Measurements from ENCODE around the gene C1QBP. TPM values are rescaled to one million over a fixed set of nuclear protein-coding genes. Genes with fewer than 3 reads are reported as not detected.

C1QBP gene
- 125 TPM for polyA plus RNA-seq (2013, experiment 1 of 2)
- polyA plus RNA-seq (2013, experiment 2 of 2), result 124 TPM

GRCh38 chr17:5438716-5439445 lies at the start of gene C1QBP:
Gene C1QBP, minus strand, starts transcription at chr17:5439155. Its CDS starts 82 bp downstream, at chr17:5439073.
- no peak within 1 kb of the TSS for H3K14ac ChIP-seq (ENCODE audit: low read length)
- H3K23ac ChIP-seq (ENCODE audit: low read depth, low read length, poor library complexity), result peak within 1 kb of the TSS; percentile 94
- H2BK15ac ChIP-seq (ENCODE audit: low read length), result no peak within 1 kb of the TSS
- peaks cover 1 to 8% of the 10 kb centered on the region in 2 donors for H3K4me1 ChIP-seq (ENCODE audit: control insufficient read depth in 2 of 2, insufficient read depth in 1 of 2, low read depth in 1 of 2, low read length in 2 of 2)
- peak within 1 kb of the TSS; percentile 33 for H2AK5ac ChIP-seq (ENCODE audit: low read depth, low read length)
- H3K79me1 ChIP-seq (ENCODE audit: low read depth, low read length), result peaks cover 3% of the 10 kb centered on the region
- no CpG with 5 or more reads among the region's 75 CpGs for WGBS, 2 donors (ENCODE audit: extremely low coverage in 2 of 2, insufficient read length in 2 of 2, insufficient replicate concordance in 1 of 2)
- no peak within 1 kb of the TSS for H2BK12ac ChIP-seq (ENCODE audit: low read length)
- H3K36me3 ChIP-seq (replicated peaks in 1 of 2; ENCODE audit: control insufficient read depth in 2 of 2, insufficient read depth in 2 of 2, low read length in 2 of 2), result peaks cover 28 to 77% of the 10 kb centered on the region in 2 donors
- no peaks in the 10 kb centered on the region for H3K27me3 ChIP-seq (ENCODE audit: control insufficient read depth in 3 of 3, insufficient read depth in 3 of 3, low read depth in 1 of 3, low read length in 3 of 3)
- H3K18ac ChIP-seq (ENCODE audit: low read length), result peak within 1 kb of the TSS; percentile 97
- H4K91ac ChIP-seq (ENCODE audit: low read depth, low read length, poor library complexity), result no peak within 1 kb of the TSS
- H2BK120ac ChIP-seq (ENCODE audit: low read depth, low read length), result no peak within 1 kb of the TSS
- peak; percentile 93 for DNase-seq (ENCODE audit: low spot score)
- H2BK5ac ChIP-seq (ENCODE audit: low read length), result no peak within 1 kb of the TSS
- no peaks in the 10 kb centered on the region for H3K9me3 ChIP-seq (replicated peaks in 1 of 2; ENCODE audit: control insufficient read depth in 2 of 2, insufficient read depth in 1 of 2, low read depth in 1 of 2, low read length in 2 of 2)
- no peak within 1 kb of the TSS for H3K4ac ChIP-seq (ENCODE audit: low read length)
- peak within 1 kb of the TSS; percentile 91 to 99 for H3K4me3 ChIP-seq (ENCODE audit: low read length in 2 of 2)
- H3K9ac ChIP-seq (ENCODE audit: low read depth, low read length, poor library complexity), result peak within 1 kb of the TSS; percentile 98
- peak within 1 kb of the TSS; percentile 78 for H4K8ac ChIP-seq (ENCODE audit: low read depth, low read length)
- H3K4me2 ChIP-seq (ENCODE audit: insufficient read depth, low read length, poor library complexity, severe bottlenecking), result peak within 1 kb of the TSS; percentile 68
- peak within 1 kb of the TSS; percentile 49 for H3K27ac ChIP-seq (replicated peaks; ENCODE audit: low read length)
- peak within 1 kb of the TSS; percentile 89 for H2AFZ ChIP-seq (ENCODE audit: low read length)

- peaks cover 3 to 21% of the 10 kb centered on the region in 2 donors for H3K9me3 ChIP-seq (replicated peaks in 1 of 2; ENCODE audit: control insufficient read depth in 2 of 2, insufficient read depth in 1 of 2, low read depth in 1 of 2, low read length in 2 of 2)
- H3K4me1 ChIP-seq (ENCODE audit: control insufficient read depth in 2 of 2, insufficient read depth in 1 of 2, low read depth in 1 of 2, low read length in 2 of 2), result peaks cover 3 to 6% of the 10 kb centered on the region in 2 donors
- no CpG with 5 or more reads among the region's 8 CpGs for WGBS, 2 donors (ENCODE audit: extremely low coverage in 2 of 2, insufficient read length in 2 of 2, insufficient replicate concordance in 1 of 2)
- DNase-seq (ENCODE audit: low spot score), result no peak
- H3K18ac ChIP-seq (ENCODE audit: low read length), result no peak overlapping the region
- no peak overlapping the region for H3K4ac ChIP-seq (ENCODE audit: low read length)
- H2AFZ ChIP-seq (ENCODE audit: low read length), result no peak overlapping the region
- no peak overlapping the region for H2BK5ac ChIP-seq (ENCODE audit: low read length)
- no peak overlapping the region for H4K8ac ChIP-seq (ENCODE audit: low read depth, low read length)
- no peak overlapping the region for H2BK12ac ChIP-seq (ENCODE audit: low read length)
- H3K36me3 ChIP-seq (replicated peaks in 1 of 2; ENCODE audit: control insufficient read depth in 2 of 2, insufficient read depth in 2 of 2, low read length in 2 of 2), result peaks cover 12 to 58% of the 10 kb centered on the region in 2 donors
- no peak overlapping the region for H3K4me3 ChIP-seq (ENCODE audit: low read length in 2 of 2)
- no peak overlapping the region for H2BK120ac ChIP-seq (ENCODE audit: low read depth, low read length)
- H2BK15ac ChIP-seq (ENCODE audit: low read length), result no peak overlapping the region
- no peak overlapping the region for H3K9ac ChIP-seq (ENCODE audit: low read depth, low read length, poor library complexity)
- no peak overlapping the region for H3K14ac ChIP-seq (ENCODE audit: low read length)
- no peaks in the 10 kb centered on the region for H3K27me3 ChIP-seq (ENCODE audit: control insufficient read depth in 3 of 3, insufficient read depth in 3 of 3, low read depth in 1 of 3, low read length in 3 of 3)
- H4K91ac ChIP-seq (ENCODE audit: low read depth, low read length, poor library complexity), result no peak overlapping the region
- H2AK5ac ChIP-seq (ENCODE audit: low read depth, low read length), result no peak overlapping the region
- H3K79me1 ChIP-seq (ENCODE audit: low read depth, low read length), result peaks cover 3% of the 10 kb centered on the region
- H3K23ac ChIP-seq (ENCODE audit: low read depth, low read length, poor library complexity), result no peak overlapping the region
- no peak overlapping the region for H3K27ac ChIP-seq (replicated peaks; ENCODE audit: low read length)
- no peak overlapping the region for H3K4me2 ChIP-seq (ENCODE audit: insufficient read depth, low read length, poor library complexity, severe bottlenecking)
Measured at GRCh38 chr17:5488752-5489151, 49.8 kb upstream of the C1QBP start.

GRCh38 chr17:5486206-5487124 lies 47.5 kb upstream of the C1QBP start, which contains the start of gene MIS12:
Gene MIS12, plus strand, starts transcription at chr17:5486566. Its CDS starts 2,297 bp downstream, at chr17:5488863.
- no peaks in the 10 kb centered on the region for H3K27me3 ChIP-seq (ENCODE audit: control insufficient read depth in 3 of 3, insufficient read depth in 3 of 3, low read depth in 1 of 3, low read length in 3 of 3)
- peak within 1 kb of the TSS; percentile 99 for H3K9ac ChIP-seq (ENCODE audit: low read depth, low read length, poor library complexity)
- H2BK15ac ChIP-seq (ENCODE audit: low read length), result peak within 1 kb of the TSS; percentile 20
- peak within 1 kb of the TSS; percentile 96 for H2AFZ ChIP-seq (ENCODE audit: low read length)
- DNase-seq (ENCODE audit: low spot score), result peak; percentile 98
- peak within 1 kb of the TSS; percentile 78 for H3K4me2 ChIP-seq (ENCODE audit: insufficient read depth, low read length, poor library complexity, severe bottlenecking)
- H3K4ac ChIP-seq (ENCODE audit: low read length), result no peak within 1 kb of the TSS
- H2BK12ac ChIP-seq (ENCODE audit: low read length), result no peak within 1 kb of the TSS
- peak within 1 kb of the TSS; percentile 71 for H2AK5ac ChIP-seq (ENCODE audit: low read depth, low read length)
- peaks cover 20 to 79% of the 10 kb centered on the region in 2 donors for H3K36me3 ChIP-seq (replicated peaks in 1 of 2; ENCODE audit: control insufficient read depth in 2 of 2, insufficient read depth in 2 of 2, low read length in 2 of 2)
- H3K23ac ChIP-seq (ENCODE audit: low read depth, low read length, poor library complexity), result peak within 1 kb of the TSS; percentile 94
- H3K4me1 ChIP-seq (ENCODE audit: control insufficient read depth in 2 of 2, insufficient read depth in 1 of 2, low read depth in 1 of 2, low read length in 2 of 2), result peaks cover 3 to 6% of the 10 kb centered on the region in 2 donors
- no peak within 1 kb of the TSS for H4K91ac ChIP-seq (ENCODE audit: low read depth, low read length, poor library complexity)
- peak within 1 kb of the TSS; percentile 91 to 100 for H3K4me3 ChIP-seq (ENCODE audit: low read length in 2 of 2)
- peak within 1 kb of the TSS; percentile 73 for H3K14ac ChIP-seq (ENCODE audit: low read length)
- peaks cover 0 to 21% of the 10 kb centered on the region in 2 donors for H3K9me3 ChIP-seq (replicated peaks in 1 of 2; ENCODE audit: control insufficient read depth in 2 of 2, insufficient read depth in 1 of 2, low read depth in 1 of 2, low read length in 2 of 2)
- H3K79me1 ChIP-seq (ENCODE audit: low read depth, low read length), result peaks cover 3% of the 10 kb centered on the region
- no CpG with 5 or more reads among the region's 77 CpGs for WGBS, 2 donors (ENCODE audit: extremely low coverage in 2 of 2, insufficient read length in 2 of 2, insufficient replicate concordance in 1 of 2)
- H3K18ac ChIP-seq (ENCODE audit: low read length), result peak within 1 kb of the TSS; percentile 98
- H2BK5ac ChIP-seq (ENCODE audit: low read length), result peak within 1 kb of the TSS; percentile 87
- peak within 1 kb of the TSS; percentile 100 for H3K27ac ChIP-seq (replicated peaks; ENCODE audit: low read length)
- no peak within 1 kb of the TSS for H2BK120ac ChIP-seq (ENCODE audit: low read depth, low read length)
- no peak within 1 kb of the TSS for H4K8ac ChIP-seq (ENCODE audit: low read depth, low read length)
